NCI-H510A (cell line): ENCODE data around the gene ZMIZ1.

Experiments
- DNase-seq: peaks from one replicate; lab custom pipeline; 2025; lab: John Stamatoyannopoulos, UW

The ZMIZ1 gene

DNA sequence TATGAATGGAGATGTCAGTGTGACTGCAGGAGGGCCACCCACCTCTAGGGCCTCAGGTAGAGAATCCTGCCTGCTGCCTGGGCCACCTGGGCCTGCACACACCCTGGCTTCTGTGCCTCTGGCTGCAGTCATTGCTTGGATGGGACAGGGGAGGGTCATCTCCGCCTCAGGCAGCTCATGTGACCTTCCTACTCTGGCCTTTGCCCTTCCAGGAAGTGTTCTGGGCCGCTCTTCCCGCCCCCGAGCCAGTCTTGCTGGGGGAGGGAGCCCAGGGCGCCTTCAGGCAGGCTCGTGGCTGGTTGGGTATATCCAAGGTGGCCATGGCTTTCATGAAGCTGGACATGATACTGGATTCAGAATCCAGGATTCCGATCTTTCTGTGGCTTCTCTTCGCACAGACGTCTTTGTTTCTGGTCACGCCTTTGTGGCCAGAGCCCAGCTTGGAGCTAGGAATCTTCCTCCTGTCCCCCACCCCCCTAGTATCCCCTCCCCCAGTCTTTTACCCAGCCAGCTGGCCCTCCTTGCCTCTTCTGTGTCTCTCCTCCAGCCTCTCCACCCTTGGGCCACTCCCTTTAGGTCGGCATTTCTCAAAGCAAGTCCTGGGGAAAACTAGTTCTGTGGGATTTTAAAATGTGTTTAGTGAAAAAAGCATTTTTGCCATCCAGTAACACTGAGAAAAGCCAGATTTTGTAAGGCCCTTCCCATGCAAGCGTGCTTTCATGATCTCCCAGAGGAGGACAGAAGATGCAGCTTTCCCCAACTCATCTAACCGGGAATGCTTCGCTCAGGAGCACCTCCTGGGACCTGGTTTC is 119.6 kb downstream of the ZMIZ1 start:
- no peak for DNase-seq

DNA sequence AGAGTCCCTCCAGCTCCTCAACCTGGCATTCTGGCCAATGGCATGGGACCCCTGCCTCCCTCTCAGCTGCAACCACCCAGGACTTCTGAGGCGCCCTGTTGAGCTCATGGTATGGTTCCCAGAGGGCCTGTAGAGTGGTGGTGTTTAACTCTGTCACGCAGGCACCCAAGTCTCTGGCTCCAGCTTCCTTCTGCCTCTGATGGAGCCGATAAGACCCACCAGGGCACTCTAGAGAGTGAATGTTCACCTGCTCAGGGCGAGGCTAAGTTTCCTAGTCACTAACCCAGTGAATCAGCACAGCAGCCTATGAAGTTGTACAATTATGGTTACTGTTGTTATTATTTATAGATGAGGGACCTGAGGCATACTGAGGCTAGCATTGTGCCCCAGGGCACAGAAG is 120.4 kb downstream of the ZMIZ1 start:
- no peak for DNase-seq

DNA sequence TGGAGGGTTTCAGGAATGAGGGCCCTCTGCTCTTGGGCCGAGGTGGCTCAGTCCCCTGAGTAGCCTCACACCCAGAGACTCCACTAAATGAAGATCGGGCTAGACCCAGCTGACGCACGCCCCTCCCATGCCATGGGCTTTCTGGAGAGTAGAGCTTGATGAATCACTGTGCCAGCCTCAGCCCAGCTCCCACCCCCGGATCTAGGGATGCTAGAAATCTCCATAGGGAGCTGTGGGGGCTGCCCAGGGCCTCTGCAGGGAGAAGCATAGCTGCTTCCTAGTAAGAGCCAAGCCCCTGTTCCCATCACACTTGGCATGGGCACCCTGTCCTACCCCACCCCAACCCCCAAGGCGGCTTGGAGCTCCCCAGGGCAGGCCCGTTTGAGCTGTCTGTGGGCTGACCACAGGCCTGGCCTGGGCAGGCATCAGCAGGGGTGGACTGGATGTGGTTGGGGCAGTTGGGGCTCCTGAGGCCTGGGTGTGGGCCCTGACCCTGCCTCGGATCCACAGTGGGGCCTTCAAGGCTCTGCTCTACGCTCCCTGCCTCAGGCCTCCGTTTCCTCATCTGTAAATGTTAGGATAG is 121.2 kb downstream of the ZMIZ1 start:
- DNase-seq: no peak

DNA sequence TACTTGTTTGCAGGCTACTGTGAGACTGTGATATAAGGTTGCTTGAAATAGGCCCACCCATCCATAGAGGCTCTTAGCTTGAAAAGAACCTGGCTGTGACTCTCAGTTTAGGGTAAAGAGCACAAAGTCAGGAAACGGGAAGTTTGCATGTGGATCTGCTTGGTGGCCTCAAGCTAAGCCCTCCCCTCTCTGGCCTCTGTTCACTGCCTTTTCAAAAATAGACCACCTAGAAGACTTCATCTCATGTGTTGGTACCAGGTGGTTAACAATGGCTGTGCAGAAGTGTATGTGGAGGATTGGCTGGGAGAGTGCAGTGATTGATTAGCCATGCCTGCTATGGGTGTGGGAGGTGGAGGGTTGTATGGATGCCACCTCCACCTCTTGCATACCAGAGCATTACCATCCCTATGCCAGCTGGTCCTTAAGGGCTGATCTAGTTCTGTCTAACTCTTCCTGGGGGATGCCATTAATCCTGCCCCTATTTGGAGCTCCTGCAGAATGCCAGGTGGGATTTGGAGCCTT is 122.0 kb downstream of the ZMIZ1 start:
- no peak for DNase-seq

DNA sequence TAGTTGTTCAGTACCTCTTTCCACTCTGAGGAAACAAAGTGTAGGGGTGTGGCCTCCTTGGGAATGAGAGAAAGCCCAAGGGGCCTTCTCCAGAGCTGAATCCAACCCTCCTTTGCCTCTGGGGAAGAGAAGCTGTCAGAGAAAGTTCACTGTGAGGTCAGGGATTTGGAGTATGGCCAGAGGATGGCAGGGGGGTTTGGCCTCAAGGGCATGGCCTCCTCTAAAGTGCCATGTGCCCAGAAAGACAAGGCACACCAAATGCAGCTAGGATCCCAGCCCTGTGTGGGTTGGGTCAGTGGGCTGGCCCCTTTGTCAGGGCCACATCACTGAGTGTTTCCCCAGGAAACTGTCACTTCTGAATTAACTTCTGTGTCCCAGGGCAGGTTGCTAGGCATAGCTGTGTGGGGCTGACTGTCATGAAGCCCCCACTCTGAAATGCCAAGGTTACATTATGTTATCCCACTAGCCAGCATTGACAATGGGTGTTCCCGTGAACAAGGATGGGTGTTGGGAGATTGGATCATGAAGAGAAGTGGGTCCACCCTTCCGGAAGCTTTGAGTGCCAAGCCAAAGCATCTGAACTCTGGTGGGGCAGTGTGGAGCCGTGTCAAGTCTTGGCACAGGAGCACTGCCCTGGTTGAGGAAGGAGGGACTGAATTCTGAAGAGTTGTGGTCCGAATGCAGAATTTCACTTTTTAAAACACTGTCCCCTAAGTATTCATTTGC is 123.3 kb downstream of the ZMIZ1 start:
- no peak for DNase-seq

DNA sequence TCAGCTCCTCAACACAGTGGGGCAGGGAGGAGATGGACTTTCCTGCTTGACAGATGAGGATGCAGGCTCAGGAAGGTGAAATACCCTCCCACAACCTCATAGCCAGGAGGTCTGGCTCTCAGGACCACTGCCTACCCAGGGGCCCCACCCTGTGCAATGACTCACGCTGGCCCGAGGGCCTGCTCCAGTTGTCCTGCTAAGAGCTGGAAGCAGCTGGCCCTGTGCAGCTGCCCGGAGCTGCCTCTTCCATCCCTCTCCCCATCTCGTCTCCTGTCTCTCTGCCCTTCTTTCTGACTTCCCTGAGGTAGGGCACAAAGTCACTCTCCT is 123.9 kb downstream of the ZMIZ1 start:
- no peak for DNase-seq

DNA sequence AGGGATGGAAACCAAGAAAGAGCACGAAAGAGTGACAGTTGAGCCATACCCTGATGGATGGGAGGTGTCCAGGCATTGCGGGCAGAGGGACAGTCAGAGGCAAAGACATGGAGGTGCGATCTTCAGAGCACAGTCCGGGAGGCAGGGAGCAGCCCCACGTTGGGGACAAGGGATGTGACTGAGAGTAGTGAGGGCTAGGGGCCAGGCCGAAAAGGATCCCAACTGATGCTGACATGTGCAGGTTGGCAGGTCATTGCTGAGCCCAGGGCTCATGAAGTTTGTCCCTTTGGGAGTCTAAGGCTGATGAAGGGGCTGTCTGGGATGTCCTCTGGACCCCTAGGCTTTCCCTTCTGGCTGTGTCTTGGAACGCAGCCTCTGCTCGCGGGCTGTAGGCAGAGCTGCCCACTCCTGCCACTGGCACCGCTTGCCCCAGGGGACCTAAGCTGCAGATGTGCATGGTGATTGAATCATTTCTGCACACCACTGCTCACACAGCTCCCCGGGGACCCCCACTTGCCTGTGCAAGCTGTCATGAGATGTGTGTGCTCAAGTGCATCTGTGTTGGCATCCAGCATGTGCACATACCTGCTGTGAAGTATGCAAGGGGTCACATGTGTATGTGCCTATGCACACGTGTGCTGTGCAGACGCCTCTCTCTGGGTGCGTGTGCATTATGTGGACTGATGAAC is 125.1 kb downstream of the ZMIZ1 start:
- no peak for DNase-seq

DNA sequence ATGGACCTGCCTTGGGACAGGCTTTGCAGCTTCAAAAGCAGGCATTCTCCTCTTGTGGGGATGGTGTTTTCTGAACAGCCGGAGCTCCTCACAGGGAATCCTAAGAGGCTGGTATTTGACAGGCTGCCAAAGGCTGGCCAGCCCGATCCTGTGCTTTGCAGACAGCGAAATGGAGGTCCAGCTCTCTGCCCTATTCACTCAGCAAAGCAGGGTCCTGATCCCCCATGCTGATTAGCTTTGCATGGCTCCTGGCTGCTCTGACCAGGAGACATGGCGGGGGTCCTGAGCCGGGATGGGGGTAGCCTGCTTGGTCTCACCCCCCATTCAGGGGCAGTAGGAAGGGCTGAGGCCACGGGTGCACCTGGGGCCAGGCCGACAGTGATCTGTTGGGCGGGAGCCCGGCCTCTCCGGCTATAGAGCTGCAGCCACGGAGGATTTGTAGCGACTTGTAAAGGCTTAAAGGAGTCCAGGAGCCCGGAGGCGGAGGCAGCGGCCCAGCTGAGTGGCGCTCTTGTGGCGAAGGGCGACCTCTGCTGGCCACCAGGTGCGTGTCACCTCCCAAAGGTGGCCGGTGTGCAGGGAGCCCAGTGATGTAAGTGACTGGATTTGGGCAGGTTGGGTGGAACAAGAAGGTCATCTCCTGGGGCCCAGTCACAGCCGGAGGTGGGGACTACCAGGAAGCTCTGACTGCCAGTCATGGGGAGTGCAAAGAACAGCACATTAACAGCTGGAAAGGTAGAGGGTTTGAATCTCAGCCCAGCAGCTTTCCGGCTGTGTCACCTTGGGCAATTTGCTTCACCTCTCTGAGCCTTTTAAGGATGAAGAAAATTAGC is 126.5 kb downstream of the ZMIZ1 start:
- DNase-seq: peak; percentile 64

DNA sequence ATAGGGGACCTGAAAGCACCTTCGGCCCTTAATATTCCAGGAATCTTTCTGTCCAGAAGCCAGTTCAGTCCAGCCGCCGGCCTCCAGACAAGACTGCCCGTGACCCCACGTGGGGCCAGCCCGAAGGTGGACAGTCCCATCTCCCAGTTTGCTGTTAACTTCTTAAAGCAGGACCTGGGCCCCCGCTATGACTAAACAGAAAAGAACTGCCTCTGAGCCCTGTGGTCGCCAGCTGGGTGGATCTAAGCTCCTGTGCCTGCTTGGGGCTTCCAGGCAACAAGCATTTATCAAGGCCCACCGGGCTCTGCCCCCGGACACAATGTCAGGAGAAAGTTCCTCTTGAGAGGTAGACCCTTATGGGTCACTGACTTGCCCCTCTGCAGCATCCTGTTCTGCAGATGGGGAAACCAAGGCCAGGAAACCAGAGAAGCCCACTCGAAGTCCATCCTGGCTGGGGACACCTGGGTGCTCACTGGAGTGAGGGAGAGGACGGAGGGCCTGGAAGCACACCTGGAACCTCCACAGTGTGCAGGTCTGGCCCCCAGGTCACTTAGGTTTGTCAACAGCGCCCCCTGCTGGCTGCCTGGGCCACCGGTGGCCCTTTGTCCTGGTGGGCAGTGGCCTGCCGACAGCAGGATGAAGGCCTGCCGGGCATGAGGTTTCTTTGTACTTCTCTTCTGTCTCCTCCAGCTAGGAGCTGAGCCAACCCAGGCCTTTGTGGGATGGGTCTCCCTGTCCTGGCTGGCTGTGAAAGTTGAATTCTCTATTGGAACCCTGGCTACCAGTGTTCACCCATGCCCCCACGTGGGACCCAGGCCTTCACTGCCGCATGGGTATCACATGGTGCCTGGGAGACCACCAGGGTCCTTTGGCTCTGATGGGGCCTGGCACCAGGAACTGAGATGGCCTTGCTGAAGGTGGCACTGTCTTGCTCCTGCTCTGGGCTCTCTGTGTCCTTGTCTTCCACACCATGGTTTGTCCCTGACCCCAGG is 128.0 kb downstream of the ZMIZ1 start:
- peak; percentile 44 for DNase-seq

DNA sequence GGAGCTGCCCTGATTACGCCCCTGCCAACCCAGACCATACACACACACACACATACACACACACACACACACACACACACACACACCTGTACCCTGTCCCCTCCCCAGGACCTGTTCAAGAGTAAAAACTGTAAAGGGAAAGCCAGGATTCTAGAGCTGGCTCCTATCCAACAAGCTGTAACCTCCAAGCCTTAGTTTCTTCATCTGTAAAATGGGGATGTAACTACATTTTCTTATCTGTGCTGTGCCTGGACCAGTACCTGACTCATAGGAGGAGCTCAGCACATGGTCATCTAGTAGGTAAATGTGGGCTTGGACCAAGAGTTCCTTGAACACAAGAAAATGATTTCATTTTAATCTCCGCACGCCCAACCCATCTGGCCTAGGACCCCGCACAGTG is 128.8 kb downstream of the ZMIZ1 start:
- no peak for DNase-seq

DNA sequence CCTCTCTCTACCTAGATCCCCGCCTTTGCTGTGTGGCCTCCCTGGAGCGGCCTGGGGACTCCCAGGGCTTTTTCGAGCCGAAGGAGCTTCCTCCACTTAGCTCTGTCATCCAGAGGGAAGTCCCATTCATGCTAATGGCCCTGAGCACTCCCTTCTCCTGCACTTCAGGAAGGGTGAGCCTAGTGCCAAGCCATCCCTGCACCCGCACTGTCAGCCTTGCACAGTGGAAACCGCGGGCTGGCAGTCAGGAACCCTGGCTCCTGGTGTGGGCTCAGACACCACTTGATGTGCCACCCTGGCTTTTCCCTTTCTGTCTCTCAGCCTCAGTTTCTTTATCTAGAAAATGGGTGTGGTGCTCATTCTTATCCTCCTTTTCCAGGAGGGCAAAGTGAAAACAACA is 131.6 kb downstream of the ZMIZ1 start:
- no peak for DNase-seq

DNA sequence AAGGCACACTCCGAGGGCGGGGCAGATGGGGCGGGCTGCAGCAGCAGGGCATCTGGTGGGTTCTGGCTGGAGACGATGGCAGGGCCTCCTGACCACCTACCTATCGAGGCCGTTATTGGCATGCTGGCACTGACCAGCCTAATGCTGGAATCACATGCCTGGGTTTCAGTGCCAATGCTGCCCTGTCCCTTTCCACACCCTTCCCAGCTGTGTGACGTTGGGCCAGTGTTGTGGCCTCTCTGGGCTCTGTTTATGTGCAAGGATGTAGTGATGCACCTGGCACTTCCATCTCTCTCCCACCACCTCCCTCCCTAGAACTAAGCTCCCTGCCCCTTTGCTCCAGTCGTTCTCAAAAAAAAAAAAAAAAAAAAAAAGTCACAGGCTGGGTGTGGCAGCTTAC is 132.9 kb downstream of the ZMIZ1 start:
- no peak for DNase-seq

DNA sequence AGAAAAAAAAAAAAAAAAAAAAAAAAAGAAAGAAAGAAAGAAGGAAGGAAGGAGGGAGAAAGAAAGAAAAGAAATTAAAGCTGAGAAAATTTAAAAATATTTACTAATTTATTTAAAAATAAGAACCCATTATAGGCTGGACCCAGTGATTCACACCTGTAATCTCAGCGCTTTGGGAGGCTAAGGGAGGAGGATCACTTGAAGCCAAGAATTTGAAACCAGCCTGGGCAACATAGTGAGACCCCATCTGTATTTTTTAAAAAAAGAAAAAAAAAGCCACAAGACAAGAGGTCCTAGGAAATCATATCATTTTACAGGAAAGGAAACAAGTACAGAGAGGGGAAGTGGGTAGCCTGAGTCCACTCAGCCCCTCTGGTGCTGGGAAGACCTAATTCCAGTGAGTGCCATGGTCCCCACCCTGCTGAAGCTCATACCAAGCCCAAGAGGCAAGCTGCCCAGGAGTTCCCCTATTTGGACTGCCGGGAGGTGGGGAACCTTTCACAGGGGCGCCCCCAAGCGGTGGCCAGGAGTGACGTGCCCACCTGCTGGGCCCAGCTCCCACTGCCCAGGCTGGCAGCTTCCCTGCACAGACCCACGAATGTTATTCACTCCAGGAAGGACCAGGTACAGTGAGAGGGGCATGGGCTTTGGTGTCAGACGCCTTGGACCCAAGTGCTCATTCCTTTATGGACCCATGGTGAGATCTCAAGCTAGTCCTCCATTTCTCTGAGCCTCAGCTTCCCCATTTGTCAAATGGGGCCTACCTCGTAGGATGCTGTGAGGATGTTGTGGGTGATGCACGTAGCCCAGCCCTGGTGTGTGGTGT is 133.6 kb downstream of the ZMIZ1 start:
- no peak for DNase-seq

DNA sequence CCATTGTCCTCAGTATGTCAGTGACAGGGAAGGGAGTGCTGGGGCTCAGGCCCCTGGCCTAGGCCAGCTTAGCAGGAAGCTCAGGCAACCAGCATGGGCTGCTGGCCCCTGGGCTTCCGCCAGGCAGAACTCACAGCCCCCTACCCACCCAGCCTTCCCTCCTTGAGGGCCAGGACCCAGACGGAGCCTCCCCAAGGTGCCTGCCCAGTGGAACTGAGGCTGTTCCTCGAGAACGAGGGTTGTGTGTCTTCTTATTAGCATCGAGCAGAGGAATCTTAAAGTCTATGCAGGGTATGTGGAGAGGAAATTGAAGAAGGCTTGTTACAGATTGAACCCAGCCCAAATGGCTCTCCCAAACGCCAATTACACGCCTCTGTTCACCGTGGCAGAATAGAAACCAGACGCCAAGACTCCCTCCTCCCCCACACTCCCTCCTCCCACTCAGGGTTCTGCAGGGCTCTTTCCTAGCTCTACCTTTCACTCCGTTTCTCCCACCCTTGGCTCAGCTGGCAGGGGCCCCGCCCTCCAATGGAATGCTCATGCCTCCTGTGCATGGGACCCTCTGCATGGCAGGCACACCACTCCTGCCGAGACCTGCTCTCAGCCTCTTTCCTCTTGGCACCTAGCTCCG is 134.4 kb downstream of the ZMIZ1 start:
- no peak for DNase-seq

DNA sequence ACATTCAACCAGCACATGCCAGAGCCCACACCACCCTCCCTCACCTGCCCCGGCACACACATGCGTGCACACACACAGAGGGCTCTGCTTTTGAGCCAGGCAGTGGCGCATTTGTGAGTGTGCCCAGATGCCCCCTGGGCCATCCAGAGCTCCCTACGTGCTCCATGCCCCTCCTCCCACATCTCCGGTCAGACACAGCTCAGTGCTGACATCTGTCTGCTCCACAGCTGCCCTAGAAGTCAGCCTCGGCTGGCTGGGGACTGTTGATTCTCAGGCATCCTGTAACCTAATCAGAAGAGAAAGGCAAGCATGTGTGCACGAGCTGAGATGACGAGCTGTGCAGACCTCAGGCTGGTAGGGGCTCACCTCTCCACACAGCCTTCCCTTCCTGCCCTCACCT is 135.1 kb downstream of the ZMIZ1 start:
- no peak for DNase-seq

DNA sequence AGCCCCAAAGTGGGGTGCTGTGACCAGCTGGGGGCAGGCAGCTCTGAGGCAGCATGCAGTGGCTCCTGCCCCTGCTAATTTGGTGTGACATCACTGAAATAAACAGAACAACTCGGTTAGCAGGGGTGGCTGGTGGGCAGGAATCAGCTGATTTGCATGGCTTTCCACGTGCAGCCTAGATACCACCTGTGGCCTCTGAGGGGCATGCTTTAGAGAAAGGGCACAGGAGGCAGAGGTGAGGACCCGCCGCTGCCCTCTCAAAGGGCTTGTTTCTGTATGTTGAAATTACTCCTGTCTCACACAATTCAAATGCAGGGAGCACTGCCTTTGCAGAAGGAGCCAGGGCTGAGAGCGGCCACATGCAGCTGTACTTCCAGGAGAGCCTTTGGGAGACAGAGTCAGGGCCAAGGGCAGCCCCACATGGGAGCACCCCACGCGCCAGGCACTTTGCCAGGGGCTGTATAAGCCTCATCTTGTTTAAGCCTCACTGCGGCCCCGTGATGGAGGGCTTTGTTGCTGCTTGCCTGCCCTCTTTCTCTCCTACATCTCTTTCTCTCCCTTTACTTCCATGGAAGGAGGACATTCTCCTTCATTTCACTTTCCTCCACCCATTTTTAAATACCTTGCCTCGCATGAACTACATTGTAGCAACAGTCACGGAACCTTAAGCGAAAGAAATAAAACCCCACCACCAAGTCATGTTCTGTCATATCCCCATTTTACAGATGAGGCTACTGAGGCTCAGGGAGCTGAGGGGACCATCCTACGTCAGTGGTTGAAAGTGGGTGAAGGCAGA is 137.7 kb downstream of the ZMIZ1 start:
- no peak for DNase-seq

DNA sequence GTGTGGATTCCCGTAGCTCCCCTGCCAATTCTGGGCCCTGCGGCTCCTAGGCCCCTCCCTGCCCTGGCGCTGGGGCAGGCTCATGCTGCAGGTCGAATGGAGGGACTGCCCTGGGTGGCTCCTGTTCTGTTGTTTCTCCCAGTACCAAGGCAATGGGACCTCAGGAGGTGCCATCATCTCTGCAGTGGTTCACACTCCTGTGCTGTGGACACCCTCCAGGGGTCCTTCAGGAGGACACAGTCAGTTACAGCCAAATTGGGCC is 138.3 kb downstream of the ZMIZ1 start:
- no peak for DNase-seq

DNA sequence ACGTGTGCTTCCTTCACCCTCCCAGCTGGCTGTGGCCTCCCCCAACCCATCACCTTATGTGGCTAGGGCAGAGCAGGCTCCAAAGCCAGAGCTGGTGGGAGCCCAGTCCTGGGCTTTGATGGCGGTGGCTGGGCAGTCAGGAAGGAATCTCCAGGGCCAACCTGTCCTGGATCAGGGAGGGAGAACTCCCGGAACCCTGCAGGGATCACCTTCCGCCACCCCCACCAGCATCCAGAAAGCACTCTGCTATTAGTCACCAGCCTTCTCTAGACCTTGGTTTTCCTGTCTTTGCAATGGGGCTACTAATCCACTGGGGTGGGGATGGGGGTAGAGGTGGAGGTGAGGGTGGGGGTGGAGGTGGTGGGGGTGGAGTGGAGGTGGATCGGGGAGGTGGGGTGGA is 139.0 kb downstream of the ZMIZ1 start:
- no peak for DNase-seq
